GM23248 (cell line): ENCODE data around the gene DIDO1.

Source experiments
- EZH2 ChIP-seq: fragments of 200-600 bp; sonication (generic); IDR thresholded peaks from 2 replicates; pipeline ENCODE4 v1.6.1; 2018; ENCODE audit warnings: antibody characterized with exemption, mild to moderate bottlenecking; ENCODE audit not compliant: insufficient read depth, poor library complexity, severe bottlenecking
- EZH2phosphoT487 ChIP-seq: fragments of 200-600 bp; sonication (generic); IDR thresholded peaks from 2 replicates; pipeline ENCODE4 v1.6.1; 2018; ENCODE audit warnings: antibody characterized with exemption, moderate library complexity, mild to moderate bottlenecking, low read depth; ENCODE audit not compliant: insufficient read depth

- TF ChIP-seq EZH2phosphoT487 (no peak), EZH2 (no peak)
Measured at GRCh38 chr20:62917720-62918119, 8.6 kb downstream of the DIDO1 start.
